T-cell (primary cell): Measurements from ENCODE around the gene NECTIN1. TPM values are rescaled to one million over a fixed set of nuclear protein-coding genes. Genes with fewer than 3 reads are reported as not detected.

Source experiments
- ATAC-seq, 4 experiments: fragments of 200-7000 bp in 3 of 4; fragments of 150-1000 bp in 1 of 4; cut with Tn5 transposase; replicated peaks in 1 of 4; 1 replicate in 3 of 4; 2 replicates in 1 of 4; pipeline ENCODE4 v1.10.0; 2021; ENCODE audit warnings: moderate library complexity in 3 of 4, mild to moderate bottlenecking in 2 of 4, moderate number of reproducible peaks in 1 of 4
- CTCF ChIA-PET, 2 donors: fragments of 300-600 bp; sonication (Branson Sonifier 250); formaldehyde crosslinking; loops; one replicate each; lab custom pipeline; 2022; ENCODE audit warnings: antibody characterized with exemption in 2 of 2; lab: Charles Lee
- POLR2A ChIA-PET, 2 donors: fragments of 300-600 bp; sonication (Branson Sonifier 250); formaldehyde crosslinking; loops; one replicate each; lab custom pipeline; 2022; ENCODE audit warnings: antibody characterized with exemption in 2 of 2; lab: Charles Lee
- DNase-seq, 35 experiments: peaks; one replicate each; pipeline versions ENCODE4 v3.0.0 to v3.0.0-alpha.2; 2013 to 2023
- H3K27ac ChIP-seq: one replicate; pipeline ENCODE4 v1.5.1; 2013; ENCODE audit warnings: low read length
- H3K27me3 ChIP-seq, 2 experiments: replicated peaks in 1 of 2; 1 replicate in 1 of 2; 2 replicates in 1 of 2; pipeline versions ENCODE4 v1.6.1 to v1.7.0; 2013; ENCODE audit warnings: low read length in 1 of 2, mixed read lengths in 1 of 2; ENCODE audit not compliant: control insufficient read depth in 2 of 2, insufficient read depth in 2 of 2; ENCODE audit errors: extremely low read depth in 1 of 2
- H3K36me3 ChIP-seq, 2 donors: 1 replicate in 1 of 2; 2 replicates in 1 of 2; pipeline versions ENCODE4 v1.6.1 to v1.7.0; 2013; ENCODE audit warnings: low read length in 1 of 2; ENCODE audit not compliant: control insufficient read depth in 2 of 2, insufficient read depth in 1 of 2; ENCODE audit errors: extremely low read depth in 1 of 2
- H3K4me1 ChIP-seq, 2 experiments: 1 replicate in 1 of 2; 2 replicates in 1 of 2; pipeline versions ENCODE4 v1.6.1 to v1.7.0; 2013; ENCODE audit warnings: low read length in 2 of 2, mixed read lengths in 1 of 2; ENCODE audit not compliant: insufficient read depth in 2 of 2, control insufficient read depth in 1 of 2; ENCODE audit errors: extremely low read depth in 1 of 2
- H3K4me3 ChIP-seq, 2 donors: 1 replicate in 1 of 2; 2 replicates in 1 of 2; pipeline versions ENCODE4 v1.5.1 to v1.7.0; 2013; ENCODE audit warnings: mild to moderate bottlenecking in 2 of 2, low read length in 1 of 2, moderate library complexity in 1 of 2; ENCODE audit not compliant: control insufficient read depth in 1 of 2; ENCODE audit errors: extremely low read depth in 1 of 2
- H3K9me3 ChIP-seq: 2 replicates; pipeline ENCODE4 v1.7.0; 2013
- H3K27ac Mint-ChIP-seq, 2 donors: one replicate each; pipeline ENCODE4 v1.8.0; 2020 to 2021; ENCODE audit warnings: mild to moderate bottlenecking in 2 of 2, mixed read lengths in 2 of 2
- H3K27me3 Mint-ChIP-seq, 2 donors: one replicate each; pipeline ENCODE4 v1.8.0; 2021 to 2022; ENCODE audit warnings: mixed read lengths in 2 of 2
- H3K36me3 Mint-ChIP-seq: one replicate; pipeline ENCODE4 v1.8.0; 2021; ENCODE audit warnings: mixed read lengths
- H3K4me1 Mint-ChIP-seq, 3 donors: one replicate each; pipeline ENCODE4 v1.8.0; 2020 to 2022; ENCODE audit warnings: mixed read lengths in 3 of 3, mild to moderate bottlenecking in 1 of 3
- H3K4me3 Mint-ChIP-seq, 3 donors: one replicate each; pipeline ENCODE4 v1.8.0; 2020 to 2022; ENCODE audit warnings: mild to moderate bottlenecking in 3 of 3, mixed read lengths in 3 of 3, moderate library complexity in 3 of 3
- H3K9me3 Mint-ChIP-seq, 3 donors: one replicate each; pipeline ENCODE4 v1.8.0; 2020 to 2022; ENCODE audit warnings: mixed read lengths in 3 of 3
- WGBS: methylation state at CpG from one replicate; pipeline ENCODE4 v1.1.5; 2013; ENCODE audit warnings: missing lambda C conversion rate; ENCODE audit not compliant: insufficient coverage; 5-methylcytosine and 5-hydroxymethylcytosine counted together
- total RNA-seq, 35 experiments: library from RNA in 6 of 35; stranded (reverse) in 6 of 35; fragments of 120-200 nt in 1 of 35; gene quantifications; one replicate each; pipeline versions ENCODE4 v1.2.1 to v1.2.4 and lab custom pipeline; 2013 to 2026

NECTIN1 gene
- total RNA-seq, 5 donors from 2014 or later (not counting 1 experiment from before 2014, with no cell fraction given) = 1.8 to 3.5 (median 3.1) TPM

GRCh38 chr11:119723243-119723951 lies 5.6 kb downstream of the NECTIN1 start:
- H3K4me1 ChIP-seq = peaks cover 6 to 18% of the 10 kb centered on the region in 2 experiments
- Mint-ChIP-seq H3K27me3 (peaks cover 4 to 9% of the 10 kb centered on the region in 2 donors), H3K36me3 (no peaks in the 10 kb centered on the region), H3K4me1 (peaks cover 6 to 14% (median 14%) of the 10 kb centered on the region in 3 donors), H3K27ac (no peak overlapping the region), H3K4me3 (no peak overlapping the region), H3K9me3 (no peaks in the 10 kb centered on the region)
- ATAC-seq (no peak), DNase-seq (no peak)
- H3K9me3 ChIP-seq = no peaks in the 10 kb centered on the region
- H3K36me3 ChIP-seq = no peaks in the 10 kb centered on the region
- H3K4me3 ChIP-seq = no peak overlapping the region
- ChIA-PET CTCF (interaction anchor here (0.6 to 0.7 kb wide), 2 partner anchors 17 to 1643 kb away, joined by 3 to 6 read pairs; no protein-coding TSS in a partner anchor), POLR2A (no interaction called here)
- H3K27me3 ChIP-seq = peaks cover 2 to 42% of the 10 kb centered on the region in 2 experiments
- WGBS = 52% methylated on average over 3 of the region's 6 CpGs
- no peak overlapping the region for H3K27ac ChIP-seq

DNA sequence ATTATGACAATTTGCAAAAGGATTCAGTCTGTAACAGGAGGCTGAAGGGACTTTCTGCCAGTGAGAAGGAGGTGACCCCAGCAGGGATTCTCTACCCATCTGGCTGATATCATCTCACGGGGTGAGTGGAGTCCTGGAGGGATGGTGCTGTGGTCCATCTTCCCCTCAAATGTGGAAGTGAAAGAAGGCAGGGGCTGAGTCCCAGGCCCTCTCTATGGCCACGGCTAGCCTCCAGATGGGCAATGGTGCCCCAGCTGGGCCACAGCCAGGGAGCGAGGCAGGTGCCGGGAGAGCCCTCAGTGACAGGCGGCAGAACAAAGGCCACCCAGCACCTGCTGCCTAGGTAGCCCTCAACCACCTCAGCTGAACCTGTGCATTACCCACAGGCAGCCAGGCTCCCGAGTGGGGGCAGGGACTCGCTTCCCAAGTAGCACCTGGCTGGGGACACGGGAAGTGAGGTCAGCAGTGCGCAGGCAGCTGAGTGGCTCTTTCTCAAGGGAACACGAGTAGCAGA lies 6.7 kb downstream of the NECTIN1 start:
- Histone ChIP-seq H3K27ac (no peak overlapping the region), H3K9me3 (no peaks in the 10 kb centered on the region), H3K4me1 (peaks cover 0 to 7% of the 10 kb centered on the region in 2 experiments), H3K27me3 (peaks cover under 1 to 32% of the 10 kb centered on the region in 2 experiments), H3K4me3 (no peak overlapping the region), H3K36me3 (no peaks in the 10 kb centered on the region)
- Mint-ChIP-seq H3K9me3 (no peaks in the 10 kb centered on the region), H3K4me1 (peaks cover 2 to 10% (median 8%) of the 10 kb centered on the region in 3 donors), H3K4me3 (no peak overlapping the region), H3K36me3 (no peaks in the 10 kb centered on the region), H3K27me3 (peaks cover 4 to 9% of the 10 kb centered on the region in 2 donors), H3K27ac (no peak overlapping the region)
- 73% methylated on average over 7 of the region's 10 CpGs for WGBS
- ATAC-seq = no peak
- no peak for DNase-seq
- POLR2A ChIA-PET = no interaction called here
- CTCF ChIA-PET = interaction anchor here in 1 of 2 donors (0.7 kb wide), 1 partner anchor 1642 kb away, joined by 6 read pairs; no protein-coding TSS in a partner anchor

DNA sequence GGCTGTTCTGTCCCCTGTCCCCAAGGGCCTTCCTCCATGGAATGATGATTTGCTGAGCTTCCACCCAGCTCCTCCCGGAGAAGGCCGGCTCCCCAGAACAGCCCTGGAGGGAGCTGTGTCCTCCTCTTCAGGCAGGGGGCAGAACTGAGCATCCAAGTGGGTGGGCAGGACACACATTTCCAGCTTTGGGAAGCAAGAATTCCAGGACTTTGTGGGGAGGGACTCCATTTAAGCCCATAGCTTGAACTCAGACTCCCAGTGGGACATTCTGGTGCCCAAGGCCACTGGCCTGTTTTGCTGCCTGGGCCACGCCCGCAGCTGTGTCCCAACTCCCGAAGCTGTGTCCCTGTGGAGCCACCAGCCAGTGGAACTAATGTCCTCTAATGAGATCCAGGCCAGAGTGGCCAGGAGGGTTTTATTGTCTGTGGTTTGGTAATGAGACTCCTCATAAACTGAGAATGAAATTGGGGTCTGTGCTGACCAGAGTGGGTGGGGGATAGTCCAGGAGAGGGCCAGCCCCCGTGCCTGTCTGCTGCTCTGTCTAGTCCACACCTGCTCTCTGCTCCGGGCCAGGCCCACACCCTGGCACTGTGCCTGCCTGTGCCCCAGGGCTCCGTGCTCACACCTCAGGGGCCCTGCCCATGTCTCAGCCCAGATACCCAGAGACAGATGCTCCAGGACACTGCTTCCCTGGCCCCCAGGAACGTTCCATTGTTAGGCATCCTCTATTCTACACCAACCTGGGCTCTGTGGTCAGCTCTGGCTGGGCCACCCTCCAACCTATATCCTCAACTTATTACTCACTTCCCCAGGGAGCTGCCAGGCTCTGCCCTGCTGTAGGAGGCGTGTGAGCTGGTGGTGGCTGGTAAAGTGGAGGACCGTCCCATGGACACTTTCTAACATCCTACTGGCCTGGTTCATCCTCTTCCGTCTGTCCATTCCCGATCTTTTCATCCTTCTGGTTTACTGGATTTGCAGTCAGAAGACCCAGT lies 7.6 kb downstream of the NECTIN1 start:
- POLR2A ChIA-PET = no interaction called here
- no peaks in the 10 kb centered on the region for H3K9me3 ChIP-seq
- H3K27ac ChIP-seq = no peak overlapping the region
- H3K4me3 ChIP-seq = no peak overlapping the region
- CTCF ChIA-PET = interaction anchor here (0.6 to 1.0 kb wide), 2 partner anchors 8 to 28 kb away, joined by 3 read pairs; partner anchors contain the start of gene NECTIN1 (in 1 of the 2)
- H3K4me1 ChIP-seq = no peaks in the 10 kb centered on the region
- Mint-ChIP-seq H3K27ac (no peak overlapping the region), H3K27me3 (peaks cover 4 to 14% of the 10 kb centered on the region in 2 donors), H3K36me3 (no peaks in the 10 kb centered on the region), H3K4me3 (no peak overlapping the region), H3K4me1 (peaks cover 0 to 8% (median 4%) of the 10 kb centered on the region in 3 donors), H3K9me3 (no peaks in the 10 kb centered on the region)
- peaks cover 0 to 22% of the 10 kb centered on the region in 2 experiments for H3K27me3 ChIP-seq
- no peaks in the 10 kb centered on the region for H3K36me3 ChIP-seq
- 75% methylated on average over 10 of the region's 13 CpGs for WGBS
- DNase-seq (no peak), ATAC-seq (no peak)

DNA sequence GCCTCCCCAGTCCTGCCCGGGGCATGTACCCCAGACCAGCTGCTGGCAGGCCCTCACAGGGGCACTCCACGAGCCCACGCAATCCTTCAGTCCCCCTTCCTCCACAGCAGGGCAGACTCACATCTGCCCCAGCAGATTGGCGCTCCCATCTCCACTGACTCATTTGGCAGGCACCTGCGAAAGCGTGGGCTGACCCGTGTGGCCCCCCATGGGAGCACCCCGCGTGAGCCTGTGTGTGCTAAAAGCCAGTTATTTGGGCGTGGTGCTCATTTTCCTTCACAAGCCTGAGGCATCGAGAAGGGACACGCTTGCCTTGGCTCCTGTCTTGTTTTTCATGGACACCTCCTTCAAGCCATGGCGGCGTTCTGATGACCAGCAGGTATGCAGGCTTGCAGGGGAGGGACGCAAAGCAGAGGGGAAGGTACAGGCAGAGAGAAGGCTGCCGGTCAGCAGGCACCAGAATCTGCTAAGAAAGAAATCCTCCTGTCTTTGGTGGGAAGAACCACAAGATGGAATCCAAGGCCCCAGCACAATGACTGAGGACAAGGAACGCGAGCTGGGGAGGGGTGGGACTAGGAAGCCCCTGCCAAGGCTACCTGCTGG lies 8.6 kb downstream of the NECTIN1 start:
- H3K27ac ChIP-seq = no peak overlapping the region
- Mint-ChIP-seq H3K9me3 (no peaks in the 10 kb centered on the region), H3K36me3 (no peaks in the 10 kb centered on the region), H3K4me3 (no peak overlapping the region), H3K27ac (no peak overlapping the region), H3K4me1 (peaks cover 0 to 8% (median 1%) of the 10 kb centered on the region in 3 donors), H3K27me3 (peaks cover 0 to 14% of the 10 kb centered on the region in 2 donors)
- peaks cover 0 to 15% of the 10 kb centered on the region in 2 experiments for H3K27me3 ChIP-seq
- no peaks in the 10 kb centered on the region for H3K36me3 ChIP-seq
- ChIA-PET POLR2A (no interaction called here), CTCF (interaction anchor here (0.6 to 1.0 kb wide), 2 partner anchors 9 to 27 kb away, joined by 3 read pairs; partner anchors contain the start of gene NECTIN1 (in 1 of the 2))
- H3K9me3 ChIP-seq = no peaks in the 10 kb centered on the region
- ATAC-seq (no peak), DNase-seq (no peak)
- H3K4me1 ChIP-seq = no peaks in the 10 kb centered on the region
- 88% methylated on average over 18 of the region's 18 CpGs for WGBS
- no peak overlapping the region for H3K4me3 ChIP-seq

DNA sequence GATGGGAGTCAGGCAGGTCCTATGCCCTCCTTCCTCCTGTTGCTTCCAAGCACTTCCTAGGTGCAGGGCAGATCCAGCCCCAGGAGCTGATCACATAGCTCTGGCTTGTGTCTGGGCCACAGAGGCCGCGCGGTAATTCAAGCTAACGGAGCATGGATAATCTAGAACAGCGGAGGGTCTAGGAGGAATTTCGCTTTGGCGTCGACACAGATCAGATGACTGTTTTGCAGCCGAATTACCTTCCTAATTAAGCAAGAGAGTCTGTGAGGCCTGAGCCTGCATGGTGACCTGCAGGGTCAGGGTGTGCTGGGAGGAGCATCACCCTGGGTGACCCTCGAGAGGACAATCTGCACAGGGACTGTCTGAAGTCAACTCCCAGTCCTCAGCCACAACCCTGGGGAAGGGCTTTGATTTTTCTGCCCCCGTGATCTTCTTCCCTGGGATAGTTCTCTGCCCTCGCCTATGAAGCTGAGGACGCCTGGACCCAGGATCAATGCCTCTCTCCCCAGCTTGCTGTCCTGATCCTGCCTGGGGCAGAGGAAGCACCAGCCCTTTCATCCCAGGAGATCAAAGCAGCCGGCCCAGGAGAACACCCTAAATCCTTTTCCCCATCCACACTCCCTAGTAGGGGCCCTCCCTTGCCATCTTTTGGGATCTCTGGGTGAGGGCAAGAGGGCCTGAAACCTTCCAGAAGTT lies 11.0 kb downstream of the NECTIN1 start:
- CTCF ChIA-PET = no interaction called here
- Mint-ChIP-seq H3K27ac (no peak overlapping the region), H3K4me1 (peaks cover 0 to 8% (median 0%) of the 10 kb centered on the region in 3 donors), H3K36me3 (no peaks in the 10 kb centered on the region), H3K4me3 (no peak overlapping the region), H3K9me3 (no peaks in the 10 kb centered on the region), H3K27me3 (peaks cover 0 to 10% of the 10 kb centered on the region in 2 donors)
- ATAC-seq = no peak
- Histone ChIP-seq H3K4me3 (no peak overlapping the region), H3K36me3 (no peaks in the 10 kb centered on the region), H3K27me3 (peaks cover 0 to 26% of the 10 kb centered on the region in 2 experiments), H3K27ac (no peak overlapping the region), H3K4me1 (no peaks in the 10 kb centered on the region), H3K9me3 (no peaks in the 10 kb centered on the region)
- no peak for DNase-seq
- POLR2A ChIA-PET = no interaction called here
- 88% methylated on average over 13 of the region's 14 CpGs for WGBS
